GM19099 (cell line): ENCODE data around the gene PCYOX1L.

Source experiments
- POLR2A ChIP-seq: IDR thresholded peaks from 3 replicates; pipeline ENCODE4 v1.6.1; 2011; ENCODE audit warnings: low read depth; ENCODE audit not compliant: insufficient read length; ENCODE audit errors: extremely low read depth

The PCYOX1L gene

GRCh38 chr5:149357370-149358293 lies at the start of gene PCYOX1L:
Gene PCYOX1L, plus strand, starts transcription at chr5:149358046. Its CDS starts 23 bp downstream, at chr5:149358069.
- peak; percentile 81 for TF ChIP-seq POLR2A

- no peak for TF ChIP-seq POLR2A
Observed at GRCh38 chr5:149309354-149309753, 48.5 kb upstream of the PCYOX1L start.

- no peak for TF ChIP-seq POLR2A
Observed at GRCh38 chr5:149310488-149310887, 47.4 kb upstream of the PCYOX1L start.

GRCh38 chr5:149310947-149311658 lies 46.7 kb upstream of the PCYOX1L start:
- TF ChIP-seq POLR2A = no peak

- no peak for TF ChIP-seq POLR2A
Observed at GRCh38 chr5:149313151-149313841, 44.5 kb upstream of the PCYOX1L start.

GRCh38 chr5:149314571-149315111 lies 43.2 kb upstream of the PCYOX1L start:
- TF ChIP-seq POLR2A = no peak

- TF ChIP-seq POLR2A = no peak
Observed at GRCh38 chr5:149315753-149316152, 42.1 kb upstream of the PCYOX1L start.

- TF ChIP-seq POLR2A = no peak
Observed at GRCh38 chr5:149317281-149318048, 40.4 kb upstream of the PCYOX1L start.

GRCh38 chr5:149319174-149319573 lies 38.7 kb upstream of the PCYOX1L start:
- no peak for TF ChIP-seq POLR2A

- no peak for TF ChIP-seq POLR2A
Observed at GRCh38 chr5:149320791-149321330, 37.0 kb upstream of the PCYOX1L start.

- TF ChIP-seq POLR2A = no peak
Observed at GRCh38 chr5:149322518-149322917, 35.3 kb upstream of the PCYOX1L start.

GRCh38 chr5:149323210-149323609 lies 34.6 kb upstream of the PCYOX1L start:
- no peak for TF ChIP-seq POLR2A

- no peak for TF ChIP-seq POLR2A
Observed at GRCh38 chr5:149323621-149324205, 34.1 kb upstream of the PCYOX1L start.

- TF ChIP-seq POLR2A = no peak
Observed at GRCh38 chr5:149324641-149325040, 33.2 kb upstream of the PCYOX1L start.

GRCh38 chr5:149325166-149325735 lies 32.6 kb upstream of the PCYOX1L start:
- no peak for TF ChIP-seq POLR2A
